HepG2 (cell line): ENCODE measurements around the gene PDE4D. TPM values are rescaled to one million over a fixed set of nuclear protein-coding genes. Genes with fewer than 3 reads are reported as not detected.

Experiments
- ATAC-seq: fragments of 200-7000 bp; cut with Tn5 transposase; 3 replicates; pipeline ENCODE4 v1.9.1; 2020; ENCODE audit warnings: mild to moderate bottlenecking, moderate library complexity
- BruUV-seq: library from RNA; stranded (reverse); fragments of 400-500 nt; replicated peaks from 2 replicates; lab custom pipeline; 2021; lab: Mats Ljungman, UMichigan
- CTCF ChIA-PET: fragments of 300-600 bp; formaldehyde crosslinking; extraction: SDS; loops from one replicate; lab custom pipeline; 2021; ENCODE audit warnings: low total read pairs, inconsistent platforms, low intra/inter-chr PET ratio; lab: Yijun Ruan, JAX
- POLR2A ChIA-PET: fragments of 350-600 bp; sonication (Branson Sonifier 250); formaldehyde crosslinking; loops from one replicate; lab custom pipeline; 2020; ENCODE audit warnings: antibody characterized with exemption, inconsistent platforms; lab: Yijun Ruan, JAX
- DNase-seq: peaks from one replicate; pipeline ENCODE4 v3.0.0-alpha.2; 2015; ENCODE audit warnings: low spot score
- FAIRE-seq: peaks from 3 replicates; lab custom pipeline; 2011; peaks lifted over from hg19 to GRCh38; lab: Jason Lieb, UNC
- H2AFZ ChIP-seq: one replicate; pipeline ENCODE4 v1.6.1; 2011; ENCODE audit warnings: low read length, inconsistent platforms
- H3K27ac ChIP-seq: fragments of 300-600 bp; 3 replicates; pipeline ENCODE4 v1.8.0; 2011; ENCODE audit warnings: mixed run types, mild to moderate bottlenecking, mixed read lengths, low read length, inconsistent platforms; ENCODE audit not compliant: insufficient read depth; ENCODE audit errors: extremely low read length
- H3K27me3 ChIP-seq, 2 experiments: fragments of 200-600 bp in 1 of 2; 2 replicates in 1 of 2; 3 replicates in 1 of 2; pipeline versions ENCODE4 v1.6.0 to v1.8.0; 2011; ENCODE audit warnings: low read length in 2 of 2, mild to moderate bottlenecking in 2 of 2, moderate library complexity in 2 of 2, inconsistent platforms in 1 of 2; ENCODE audit not compliant: insufficient read depth in 2 of 2, control insufficient read depth in 1 of 2
- H3K36me3 ChIP-seq, 2 experiments: fragments of 200-600 bp in 1 of 2; replicated peaks in 1 of 2; 2 replicates in 1 of 2; 3 replicates in 1 of 2; pipeline versions ENCODE4 v1.5.1 to v1.8.0; 2011; ENCODE audit warnings: low read length in 2 of 2, inconsistent platforms in 1 of 2; ENCODE audit not compliant: insufficient read depth in 2 of 2, control insufficient read depth in 1 of 2
- H3K4me1 ChIP-seq: 2 replicates; pipeline ENCODE4 v1.5.1; 2012; ENCODE audit warnings: low read length, inconsistent platforms; ENCODE audit not compliant: insufficient read depth
- H3K4me2 ChIP-seq: 2 replicates; pipeline ENCODE4 v1.6.0; 2011; ENCODE audit warnings: low read depth, low read length, inconsistent platforms
- H3K4me3 ChIP-seq, 3 experiments: fragments of 200-600 bp in 1 of 3; sonication (generic), shearing (Covaris generic) in 1 of 3; replicated peaks in 1 of 3; 2 replicates each; pipeline ENCODE4 v1.5.1; 2011 to 2016; ENCODE audit warnings: low read length in 3 of 3, inconsistent platforms in 2 of 3, low read depth in 2 of 3, mild to moderate bottlenecking in 2 of 3, control low read depth in 1 of 3, mixed read lengths in 1 of 3; ENCODE audit not compliant: insufficient read depth in 1 of 3
- H3K79me2 ChIP-seq: one replicate; pipeline ENCODE4 v1.6.1; 2011; ENCODE audit warnings: low read length, inconsistent platforms; ENCODE audit not compliant: insufficient read depth
- H3K9ac ChIP-seq: 2 replicates; pipeline ENCODE4 v1.6.0; 2011; ENCODE audit warnings: mild to moderate bottlenecking, low read depth, low read length, inconsistent platforms; ENCODE audit not compliant: insufficient read depth
- H3K9me3 ChIP-seq: 2 replicates; pipeline ENCODE4 v1.5.1; 2012; ENCODE audit warnings: mild to moderate bottlenecking, low read length
- H4K20me1 ChIP-seq: 2 replicates; pipeline ENCODE4 v1.6.0; 2011; ENCODE audit warnings: inconsistent platforms, mild to moderate bottlenecking, low read length, moderate library complexity; ENCODE audit not compliant: insufficient read depth
- DPF2 ChIP-seq: sonication (generic); formaldehyde crosslinking; IDR thresholded peaks from 2 replicates; pipeline ENCODE4 v1.4.0; 2020; ENCODE audit warnings: mild to moderate bottlenecking, low read depth, missing genetic modification reagents, borderline replicate concordance
- MTF2 ChIP-seq: sonication (generic); formaldehyde crosslinking; IDR thresholded peaks from 2 replicates; pipeline ENCODE4 v1.5.0; 2020; ENCODE audit warnings: missing genetic modification reagents, borderline replicate concordance
- NPAS2 ChIP-seq: sonication (generic); formaldehyde crosslinking; IDR thresholded peaks from 2 replicates; pipeline ENCODE4 v1.8.0; 2022; ENCODE audit warnings: mild to moderate bottlenecking, missing genetic modification reagents, borderline replicate concordance
- RBAK ChIP-seq: sonication (generic); formaldehyde crosslinking; IDR thresholded peaks from 2 replicates; pipeline ENCODE4 v1.5.1; 2020; ENCODE audit warnings: mild to moderate bottlenecking, missing genetic modification reagents
- RFXANK ChIP-seq: IDR thresholded peaks from 2 replicates; pipeline ENCODE4 v1.6.1; 2016
- TCF7L2 ChIP-seq: IDR thresholded peaks from 2 replicates; pipeline ENCODE4 v1.6.1; 2011; ENCODE audit warnings: mild to moderate bottlenecking, low read depth, low read length, moderate library complexity
- TOPORS ChIP-seq: sonication (generic); formaldehyde crosslinking; IDR thresholded peaks from 2 replicates; pipeline ENCODE4 v1.8.0; 2023; ENCODE audit warnings: mild to moderate bottlenecking, missing genetic modification reagents
- TRIM24 ChIP-seq: sonication (generic); formaldehyde crosslinking; IDR thresholded peaks from 2 replicates; pipeline ENCODE4 v1.8.0; 2022; ENCODE audit warnings: mild to moderate bottlenecking, missing genetic modification reagents
- ZNF30 ChIP-seq: sonication (generic); formaldehyde crosslinking; IDR thresholded peaks from 2 replicates; pipeline ENCODE4 v1.5.0; 2020; ENCODE audit warnings: mild to moderate bottlenecking, missing genetic modification reagents
- ZNF335 ChIP-seq: sonication (generic); formaldehyde crosslinking; IDR thresholded peaks from 2 replicates; pipeline ENCODE4 v1.4.0; 2020; ENCODE audit warnings: missing genetic modification reagents
- ZNF441 ChIP-seq: sonication (generic); formaldehyde crosslinking; IDR thresholded peaks from 2 replicates; pipeline ENCODE4 v1.7.0; 2021; ENCODE audit warnings: missing genetic modification reagents, borderline replicate concordance
- ZNF501 ChIP-seq: sonication (generic); formaldehyde crosslinking; IDR thresholded peaks from 2 replicates; pipeline ENCODE4 v1.5.1; 2020; ENCODE audit warnings: mild to moderate bottlenecking, moderate library complexity, missing genetic modification reagents
- ZNF552 ChIP-seq: sonication (generic); formaldehyde crosslinking; IDR thresholded peaks from 2 replicates; pipeline ENCODE4 v1.9.0; 2022; ENCODE audit warnings: missing genetic modification reagents, mild to moderate bottlenecking, borderline replicate concordance
- ZNF564 ChIP-seq: sonication (generic); formaldehyde crosslinking; IDR thresholded peaks from 2 replicates; pipeline ENCODE4 v1.8.1; 2023; ENCODE audit warnings: mild to moderate bottlenecking, missing genetic modification reagents
- ZNF598 ChIP-seq: sonication (generic); formaldehyde crosslinking; IDR thresholded peaks from 2 replicates; pipeline ENCODE4 v1.5.1; 2020; ENCODE audit warnings: mild to moderate bottlenecking, missing genetic modification reagents, borderline replicate concordance
- ZNF7 ChIP-seq: IDR thresholded peaks from 2 replicates; pipeline ENCODE4 v1.6.1; 2016; ENCODE audit warnings: missing biosample characterization, missing genetic modification reagents
- WGBS: methylation state at CpG from one replicate; pipeline ENCODE4 v1.1.6; 2017; ENCODE audit warnings: low lambda C conversion rate; 5-methylcytosine and 5-hydroxymethylcytosine counted together
- in situ Hi-C: cut with HindIII; loops from 2 replicates; pipeline ENCODE4 v1.10.0; 2017; ENCODE audit warnings: low pct_unique_long_range_greater_than_20kb; ENCODE audit not compliant: extremely low pct_ligation_motif_present
- intact Hi-C: fragments of 100-400 bp; cut with micrococcal nuclease; formaldehyde crosslinking; loops from one replicate; pipeline ENCODE4 v1.10.0; 2022; ENCODE audit not compliant: unreplicated experiment
- polyA plus RNA-seq, 8 experiments: library from polyadenylated mRNA; depleted of rRNA in 3 of 8; stranded (reverse) in 7 of 8; unstranded in 1 of 8; fragments of >200 nt; fragmentation: Illumina TruSeq in 4 of 8; extraction: Trizol in 4 of 8; gene quantifications; 2 replicates each; pipeline versions ENCODE4 v1.2.1 to v1.2.3, GENCODE V29; 2011 to 2016; ENCODE audit warnings: low read depth in 4 of 8, missing spikeins in 1 of 8, mixed read lengths in 1 of 8; ENCODE audit not compliant: insufficient read depth in 1 of 8
- total RNA-seq, 5 experiments: library from RNA; depleted of rRNA; stranded (reverse); fragments of >200 nt; fragmentation: Illumina TruSeq; extraction: Trizol; gene quantifications; 2 replicates each; pipeline ENCODE4 v1.2.3, GENCODE V29; 2016; ENCODE audit warnings: low read depth in 1 of 5
- TF ChIP-seq, protein P1 (sequence below): sonication (generic); formaldehyde crosslinking; IDR thresholded peaks from 2 replicates; pipeline ENCODE4 v1.4.0; 2020; ENCODE audit warnings: mild to moderate bottlenecking, missing genetic modification reagents

Gene PDE4D
- total and polyA plus RNA-seq, 2 of the 13 experiments (the other 11 are each of a cell fraction or from before 2014, with no cell fraction given) = 7.0 to 12.2 TPM

DNA sequence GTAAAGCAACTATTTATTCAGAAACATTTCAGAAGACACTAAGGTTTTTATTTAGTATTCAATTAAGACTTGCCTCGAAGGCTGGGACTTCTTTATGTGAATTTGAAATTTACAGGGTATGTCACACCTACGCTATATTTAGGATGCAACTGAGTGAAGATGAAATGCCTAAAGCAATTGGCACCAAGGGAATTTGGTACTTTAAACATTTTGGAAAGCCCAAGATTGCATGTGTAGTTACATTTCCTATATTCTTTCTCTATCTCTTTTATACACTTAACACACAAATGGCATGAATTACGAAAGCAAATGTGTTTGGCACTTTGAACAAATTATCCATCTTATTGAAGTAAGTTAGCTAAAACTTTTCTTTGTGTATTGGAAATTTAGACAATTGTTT is 633.3 kb downstream of the PDE4D start:
- POLR2A ChIA-PET = no interaction called here
- Histone ChIP-seq H2AFZ (no peak overlapping the region), H4K20me1 (0 out of 2 replicates have a peak, but pooled peaks cover 4% of the 10 kb centered on the region), H3K79me2 (no peaks in the 10 kb centered on the region), H3K36me3 (no peaks in the 10 kb centered on the region), H3K9me3 (no peaks in the 10 kb centered on the region), H3K4me3 (no peak overlapping the region), H3K4me1 (peaks cover 13% of the 10 kb centered on the region), H3K9ac (no peak overlapping the region), H3K27ac (no peak overlapping the region), H3K27me3 (no peaks in the 10 kb centered on the region), H3K4me2 (no peak overlapping the region)
- in situ Hi-C loops = no loop called here
- FAIRE-seq (no peak), ATAC-seq (no peak), DNase-seq (no peak)
- no TSS peak for BruUV-seq
- CTCF ChIA-PET = no interaction called here
- WGBS = 65% methylated on average over 3 of the region's 3 CpGs
- TF ChIP-seq ZNF441 (CRISPR knock-in tag) (no peak), ZNF7 (CRISPR knock-in tag) (no peak), RBAK (CRISPR knock-in tag) (no peak), RFXANK (CRISPR knock-in tag) (no peak), ZNF501 (no peak)
- intact Hi-C loops = no loop called here

DNA sequence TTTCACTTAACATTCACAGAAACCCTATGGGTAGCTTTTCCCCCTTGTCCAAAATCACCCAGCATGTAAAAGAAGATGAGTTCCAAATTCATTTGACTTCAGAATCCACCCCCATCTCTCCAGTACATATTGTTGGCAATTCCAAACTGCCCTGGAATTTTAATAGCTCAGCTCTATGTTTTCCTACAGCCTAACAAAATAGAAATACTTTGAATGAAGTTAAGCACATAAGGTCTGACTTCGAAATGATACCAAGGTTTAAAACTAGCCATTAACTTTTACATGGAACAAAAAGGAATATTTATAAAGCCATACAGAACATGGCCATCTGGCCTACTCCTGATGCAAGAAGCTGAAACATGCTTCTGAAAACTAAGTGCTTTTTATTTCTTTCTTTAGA is 634.3 kb downstream of the PDE4D start:
- FAIRE-seq (no peak), ATAC-seq (no peak), DNase-seq (no peak)
- peaks cover 15% of the 10 kb centered on the region for H3K4me1 ChIP-seq
- H2AFZ ChIP-seq = no peak overlapping the region
- H3K36me3 ChIP-seq = no peaks in the 10 kb centered on the region
- WGBS = 39% methylated on average over 1 of the region's 1 CpG
- H3K9ac ChIP-seq = no peak overlapping the region
- H3K27ac ChIP-seq = no peak overlapping the region
- BruUV-seq = no TSS peak
- ChIA-PET CTCF (no interaction called here), POLR2A (no interaction called here)
- intact Hi-C loops (no loop called here), in situ Hi-C loops (no loop called here)
- no peak overlapping the region for H3K4me3 ChIP-seq
- no peak overlapping the region for H3K4me2 ChIP-seq
- no peaks in the 10 kb centered on the region for H3K79me2 ChIP-seq
- H4K20me1 ChIP-seq = 0 out of 2 replicates have a peak, but pooled peaks cover 4% of the 10 kb centered on the region
- no peaks in the 10 kb centered on the region for H3K27me3 ChIP-seq
- H3K9me3 ChIP-seq = no peaks in the 10 kb centered on the region
- TF ChIP-seq, protein P1, sequence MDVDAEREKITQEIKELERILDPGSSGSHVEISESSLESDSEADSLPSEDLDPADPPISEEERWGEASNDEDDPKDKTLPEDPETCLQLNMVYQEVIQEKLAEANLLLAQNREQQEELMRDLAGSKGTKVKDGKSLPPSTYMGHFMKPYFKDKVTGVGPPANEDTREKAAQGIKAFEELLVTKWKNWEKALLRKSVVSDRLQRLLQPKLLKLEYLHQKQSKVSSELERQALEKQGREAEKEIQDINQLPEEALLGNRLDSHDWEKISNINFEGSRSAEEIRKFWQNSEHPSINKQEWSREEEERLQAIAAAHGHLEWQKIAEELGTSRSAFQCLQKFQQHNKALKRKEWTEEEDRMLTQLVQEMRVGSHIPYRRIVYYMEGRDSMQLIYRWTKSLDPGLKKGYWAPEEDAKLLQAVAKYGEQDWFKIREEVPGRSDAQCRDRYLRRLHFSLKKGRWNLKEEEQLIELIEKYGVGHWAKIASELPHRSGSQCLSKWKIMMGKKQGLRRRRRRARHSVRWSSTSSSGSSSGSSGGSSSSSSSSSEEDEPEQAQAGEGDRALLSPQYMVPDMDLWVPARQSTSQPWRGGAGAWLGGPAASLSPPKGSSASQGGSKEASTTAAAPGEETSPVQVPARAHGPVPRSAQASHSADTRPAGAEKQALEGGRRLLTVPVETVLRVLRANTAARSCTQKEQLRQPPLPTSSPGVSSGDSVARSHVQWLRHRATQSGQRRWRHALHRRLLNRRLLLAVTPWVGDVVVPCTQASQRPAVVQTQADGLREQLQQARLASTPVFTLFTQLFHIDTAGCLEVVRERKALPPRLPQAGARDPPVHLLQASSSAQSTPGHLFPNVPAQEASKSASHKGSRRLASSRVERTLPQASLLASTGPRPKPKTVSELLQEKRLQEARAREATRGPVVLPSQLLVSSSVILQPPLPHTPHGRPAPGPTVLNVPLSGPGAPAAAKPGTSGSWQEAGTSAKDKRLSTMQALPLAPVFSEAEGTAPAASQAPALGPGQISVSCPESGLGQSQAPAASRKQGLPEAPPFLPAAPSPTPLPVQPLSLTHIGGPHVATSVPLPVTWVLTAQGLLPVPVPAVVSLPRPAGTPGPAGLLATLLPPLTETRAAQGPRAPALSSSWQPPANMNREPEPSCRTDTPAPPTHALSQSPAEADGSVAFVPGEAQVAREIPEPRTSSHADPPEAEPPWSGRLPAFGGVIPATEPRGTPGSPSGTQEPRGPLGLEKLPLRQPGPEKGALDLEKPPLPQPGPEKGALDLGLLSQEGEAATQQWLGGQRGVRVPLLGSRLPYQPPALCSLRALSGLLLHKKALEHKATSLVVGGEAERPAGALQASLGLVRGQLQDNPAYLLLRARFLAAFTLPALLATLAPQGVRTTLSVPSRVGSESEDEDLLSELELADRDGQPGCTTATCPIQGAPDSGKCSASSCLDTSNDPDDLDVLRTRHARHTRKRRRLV (CRISPR knock-in tag) = no peak
- TF ChIP-seq ZNF598 (CRISPR knock-in tag) = no peak
- TF ChIP-seq TCF7L2 = no peak
- no peak for TF ChIP-seq NPAS2
- no peak for TF ChIP-seq ZNF552 (CRISPR knock-in tag)
- no peak for TF ChIP-seq ZNF564 (CRISPR knock-in tag)
- no peak for TF ChIP-seq ZNF30 (CRISPR knock-in tag)
- TF ChIP-seq DPF2 (CRISPR knock-in tag) = no peak
- TF ChIP-seq TRIM24 (CRISPR knock-in tag) = no peak
- TF ChIP-seq TOPORS (CRISPR knock-in tag) = no peak
- no peak for TF ChIP-seq MTF2 (CRISPR knock-in tag)
- TF ChIP-seq ZNF335 (CRISPR knock-in tag) = no peak
